Measurements from ENCODE around the gene ERBB3. TPM values are rescaled to one million over a fixed set of nuclear protein-coding genes. Genes with fewer than 3 reads are reported as not detected.
"Not testable (repeated sequence)": the region's sequence is repeated elsewhere in the genome, so short reads cannot be mapped to it uniquely, and the experiment has no call there.

ERBB3 gene
- polyA plus RNA-seq, 1 of the 3 experiments (the other 2 are of a cell fraction) = 1.4 TPM

DNA sequence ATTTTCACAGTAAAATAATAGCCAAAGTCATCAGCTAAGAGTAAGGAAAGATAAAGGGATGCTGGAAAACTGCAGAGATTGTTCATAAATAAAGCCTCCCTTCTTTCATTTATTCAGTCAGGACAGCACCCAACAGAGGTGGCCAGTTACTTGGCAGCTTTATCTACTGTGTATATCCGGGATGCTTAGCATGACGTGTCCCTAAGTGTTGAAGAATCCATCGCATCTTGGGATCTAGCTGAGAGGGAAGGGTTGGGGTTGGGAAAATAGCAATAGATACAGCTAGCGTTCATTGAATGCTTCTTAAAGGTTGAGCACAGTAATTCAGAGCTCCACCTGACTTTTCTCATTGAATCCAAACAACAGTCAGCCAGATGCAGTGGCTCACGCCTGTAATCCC, 5.6 kb upstream of the ERBB3 start (continued):
- TF ChIP-seq, protein P1, sequence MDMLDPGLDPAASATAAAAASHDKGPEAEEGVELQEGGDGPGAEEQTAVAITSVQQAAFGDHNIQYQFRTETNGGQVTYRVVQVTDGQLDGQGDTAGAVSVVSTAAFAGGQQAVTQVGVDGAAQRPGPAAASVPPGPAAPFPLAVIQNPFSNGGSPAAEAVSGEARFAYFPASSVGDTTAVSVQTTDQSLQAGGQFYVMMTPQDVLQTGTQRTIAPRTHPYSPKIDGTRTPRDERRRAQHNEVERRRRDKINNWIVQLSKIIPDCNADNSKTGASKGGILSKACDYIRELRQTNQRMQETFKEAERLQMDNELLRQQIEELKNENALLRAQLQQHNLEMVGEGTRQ (IDR thresholded peaks at IDR 0.05; ENCODE audit: borderline replicate concordance, low read depth, low read length) = no peak

DNA sequence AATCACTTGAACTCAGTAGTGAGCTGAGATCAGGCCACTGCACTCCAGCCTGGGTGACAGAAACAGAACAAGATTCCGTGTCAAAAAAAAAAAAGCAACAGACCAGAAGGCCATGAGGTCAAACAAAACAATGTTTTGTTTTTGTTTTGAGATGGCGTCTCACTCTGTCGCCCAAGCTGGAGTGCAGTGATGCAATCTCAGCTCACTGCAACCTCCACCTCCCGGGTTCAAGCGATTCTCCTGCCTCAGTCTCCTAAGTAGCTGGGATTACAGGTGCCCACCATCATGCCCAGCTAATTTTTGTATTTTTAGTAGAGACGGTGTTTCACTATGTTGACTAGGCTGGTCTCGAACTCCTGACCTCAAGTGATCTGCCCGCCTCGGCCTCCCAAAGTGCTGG, 2.0 kb upstream of the ERBB3 start:
- WGBS (ENCODE audit: low lambda C conversion rate) = 92% methylated on average over 9 of the region's 9 CpGs
- ChIA-PET POLR2A (interaction anchor here (3.2 kb wide), 1 partner anchor 26 kb away, joined by 15 read pairs; the partner anchor contains the start of gene PA2G4), CTCF (interaction anchor here (0.6 to 1.6 kb wide), 3 partner anchors 31 to 82 kb away, joined by 3 to 6 read pairs (median 4); partner anchors contain the start of gene ESYT1)
- H3K9ac ChIP-seq; H3K27ac ChIP-seq (ENCODE audit: low read depth in 2 of 2, low read length in 1 of 2); H3K4me1 ChIP-seq (ENCODE audit: control insufficient read depth in 1 of 2, insufficient read depth in 2 of 2, low read depth in 1 of 2, low read length in 1 of 2); DNase-seq; H3K36me3 ChIP-seq (replicated peaks in 1 of 2; ENCODE audit: control insufficient read depth in 1 of 2, insufficient read depth in 2 of 2, low read length in 1 of 2); H3K9me3 ChIP-seq; H3K27me3 ChIP-seq (ENCODE audit: insufficient read depth); H3K4me2 ChIP-seq; H3K4me3 ChIP-seq (ENCODE audit: low read depth in 2 of 2, low read length in 1 of 2); H3K79me2 ChIP-seq (ENCODE audit: insufficient read depth); H3K9me2 ChIP-seq; H4K20me1 ChIP-seq (ENCODE audit: insufficient read depth); H2AFZ ChIP-seq (ENCODE audit: low read depth): not testable (repeated sequence)
- peaks cover 12% of the 10 kb centered on the region for H3F3A ChIP-seq (replicated peaks; ENCODE audit: insufficient read depth)

DNA sequence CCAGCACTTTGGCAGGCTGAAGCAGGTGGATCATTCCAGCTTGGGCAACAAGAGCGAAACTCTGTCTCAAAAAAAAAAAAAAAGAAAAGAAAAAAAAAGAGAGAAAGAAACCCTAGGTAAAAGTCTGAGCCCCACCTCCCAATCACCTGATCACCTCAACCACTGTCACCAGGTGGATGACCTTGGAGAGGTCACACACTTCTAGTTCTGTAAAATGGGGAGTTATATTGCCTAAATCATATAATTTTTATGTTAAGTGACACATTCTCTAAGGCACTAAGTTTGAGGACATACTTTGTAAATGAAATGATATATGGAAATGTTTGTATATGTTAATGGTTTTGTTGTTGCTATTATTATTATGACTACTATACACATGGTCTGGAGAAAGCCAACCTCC, 1.5 kb upstream of the ERBB3 start:
- WGBS (ENCODE audit: low lambda C conversion rate) = 82% methylated on average over 1 of the region's 1 CpG
- no peak overlapping the region for H3K9ac ChIP-seq
- POLR2A ChIA-PET = interaction anchor here (3.2 kb wide), 1 partner anchor 26 kb away, joined by 15 read pairs; the partner anchor contains the start of gene PA2G4
- no peaks in the 10 kb centered on the region for H3K27me3 ChIP-seq (ENCODE audit: insufficient read depth)
- H3K27ac ChIP-seq (ENCODE audit: low read depth in 2 of 2, low read length in 1 of 2) = peak overlapping the region in 1 of 2 experiments; percentile 36; a peak in 2 of 4 replicates
- CTCF ChIA-PET = interaction anchor here (1.0 to 3.4 kb wide), 10 partner anchors 12 to 111 kb away, joined by 4 to 13 read pairs (median 8); partner anchors contain the start of genes ESYT1, SMARCC2 and ZC3H10
- no peak for DNase-seq
- peak overlapping the region; percentile 97; the same call in 1 of the 2 replicates for H3K4me2 ChIP-seq
- H3K9me2 ChIP-seq = no peaks in the 10 kb centered on the region
- no peaks in the 10 kb centered on the region for H3K36me3 ChIP-seq (replicated peaks in 1 of 2; ENCODE audit: control insufficient read depth in 1 of 2, insufficient read depth in 2 of 2, low read length in 1 of 2)
- H3K79me2 ChIP-seq (ENCODE audit: insufficient read depth) = no peaks in the 10 kb centered on the region
- H3F3A ChIP-seq (replicated peaks; ENCODE audit: insufficient read depth) = peaks cover 12% of the 10 kb centered on the region
- H3K4me3 ChIP-seq (ENCODE audit: low read depth in 2 of 2, low read length in 1 of 2) = no peak overlapping the region
- H3K9me3 ChIP-seq = no peaks in the 10 kb centered on the region
- H4K20me1 ChIP-seq (ENCODE audit: insufficient read depth) = no peaks in the 10 kb centered on the region
- H2AFZ ChIP-seq (ENCODE audit: low read depth) = peak overlapping the region; percentile 94; the same call in 1 of the 2 replicates
- H3K4me1 ChIP-seq (ENCODE audit: control insufficient read depth in 1 of 2, insufficient read depth in 2 of 2, low read depth in 1 of 2, low read length in 1 of 2) = peaks cover 0 to 6% of the 10 kb centered on the region in 2 experiments; a peak in 1 of 4 replicates
- TF ChIP-seq, protein P2, sequence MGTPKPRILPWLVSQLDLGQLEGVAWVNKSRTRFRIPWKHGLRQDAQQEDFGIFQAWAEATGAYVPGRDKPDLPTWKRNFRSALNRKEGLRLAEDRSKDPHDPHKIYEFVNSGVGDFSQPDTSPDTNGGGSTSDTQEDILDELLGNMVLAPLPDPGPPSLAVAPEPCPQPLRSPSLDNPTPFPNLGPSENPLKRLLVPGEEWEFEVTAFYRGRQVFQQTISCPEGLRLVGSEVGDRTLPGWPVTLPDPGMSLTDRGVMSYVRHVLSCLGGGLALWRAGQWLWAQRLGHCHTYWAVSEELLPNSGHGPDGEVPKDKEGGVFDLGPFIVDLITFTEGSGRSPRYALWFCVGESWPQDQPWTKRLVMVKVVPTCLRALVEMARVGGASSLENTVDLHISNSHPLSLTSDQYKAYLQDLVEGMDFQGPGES (IDR thresholded peaks at IDR 0.05; ENCODE audit: low read depth, low read length) = no peak
- TF ChIP-seq EZH2phosphoT487 (IDR thresholded peaks at IDR 0.05; ENCODE audit: borderline replicate concordance, low read depth) (no peak), POLR2AphosphoS5 (IDR thresholded peaks at IDR 0.05; ENCODE audit: low read depth, low read length) (no peak), GABPA (IDR thresholded peaks at IDR 0.05; ENCODE audit: low read depth) (no peak), SMC3 (IDR thresholded peaks at IDR 0.05; ENCODE audit: low read depth, low read length) (no peak), CHD2 (IDR thresholded peaks at IDR 0.05; ENCODE audit: low read length, partially characterized antibody) (no peak), NRF1 (IDR thresholded peaks at IDR 0.05; ENCODE audit: low read depth, low read length) (no peak), RFX5 (IDR thresholded peaks at IDR 0.05; ENCODE audit: low read length) (no peak), NFIC (IDR thresholded peaks at IDR 0.05; ENCODE audit: borderline replicate concordance) (no peak)
- TF ChIP-seq, protein P3, sequence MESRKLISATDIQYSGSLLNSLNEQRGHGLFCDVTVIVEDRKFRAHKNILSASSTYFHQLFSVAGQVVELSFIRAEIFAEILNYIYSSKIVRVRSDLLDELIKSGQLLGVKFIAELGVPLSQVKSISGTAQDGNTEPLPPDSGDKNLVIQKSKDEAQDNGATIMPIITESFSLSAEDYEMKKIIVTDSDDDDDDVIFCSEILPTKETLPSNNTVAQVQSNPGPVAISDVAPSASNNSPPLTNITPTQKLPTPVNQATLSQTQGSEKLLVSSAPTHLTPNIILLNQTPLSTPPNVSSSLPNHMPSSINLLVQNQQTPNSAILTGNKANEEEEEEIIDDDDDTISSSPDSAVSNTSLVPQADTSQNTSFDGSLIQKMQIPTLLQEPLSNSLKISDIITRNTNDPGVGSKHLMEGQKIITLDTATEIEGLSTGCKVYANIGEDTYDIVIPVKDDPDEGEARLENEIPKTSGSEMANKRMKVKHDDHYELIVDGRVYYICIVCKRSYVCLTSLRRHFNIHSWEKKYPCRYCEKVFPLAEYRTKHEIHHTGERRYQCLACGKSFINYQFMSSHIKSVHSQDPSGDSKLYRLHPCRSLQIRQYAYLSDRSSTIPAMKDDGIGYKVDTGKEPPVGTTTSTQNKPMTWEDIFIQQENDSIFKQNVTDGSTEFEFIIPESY (IDR thresholded peaks at IDR 0.05; ENCODE audit: borderline replicate concordance, low read depth) = no peak
- TF ChIP-seq, protein P4, sequence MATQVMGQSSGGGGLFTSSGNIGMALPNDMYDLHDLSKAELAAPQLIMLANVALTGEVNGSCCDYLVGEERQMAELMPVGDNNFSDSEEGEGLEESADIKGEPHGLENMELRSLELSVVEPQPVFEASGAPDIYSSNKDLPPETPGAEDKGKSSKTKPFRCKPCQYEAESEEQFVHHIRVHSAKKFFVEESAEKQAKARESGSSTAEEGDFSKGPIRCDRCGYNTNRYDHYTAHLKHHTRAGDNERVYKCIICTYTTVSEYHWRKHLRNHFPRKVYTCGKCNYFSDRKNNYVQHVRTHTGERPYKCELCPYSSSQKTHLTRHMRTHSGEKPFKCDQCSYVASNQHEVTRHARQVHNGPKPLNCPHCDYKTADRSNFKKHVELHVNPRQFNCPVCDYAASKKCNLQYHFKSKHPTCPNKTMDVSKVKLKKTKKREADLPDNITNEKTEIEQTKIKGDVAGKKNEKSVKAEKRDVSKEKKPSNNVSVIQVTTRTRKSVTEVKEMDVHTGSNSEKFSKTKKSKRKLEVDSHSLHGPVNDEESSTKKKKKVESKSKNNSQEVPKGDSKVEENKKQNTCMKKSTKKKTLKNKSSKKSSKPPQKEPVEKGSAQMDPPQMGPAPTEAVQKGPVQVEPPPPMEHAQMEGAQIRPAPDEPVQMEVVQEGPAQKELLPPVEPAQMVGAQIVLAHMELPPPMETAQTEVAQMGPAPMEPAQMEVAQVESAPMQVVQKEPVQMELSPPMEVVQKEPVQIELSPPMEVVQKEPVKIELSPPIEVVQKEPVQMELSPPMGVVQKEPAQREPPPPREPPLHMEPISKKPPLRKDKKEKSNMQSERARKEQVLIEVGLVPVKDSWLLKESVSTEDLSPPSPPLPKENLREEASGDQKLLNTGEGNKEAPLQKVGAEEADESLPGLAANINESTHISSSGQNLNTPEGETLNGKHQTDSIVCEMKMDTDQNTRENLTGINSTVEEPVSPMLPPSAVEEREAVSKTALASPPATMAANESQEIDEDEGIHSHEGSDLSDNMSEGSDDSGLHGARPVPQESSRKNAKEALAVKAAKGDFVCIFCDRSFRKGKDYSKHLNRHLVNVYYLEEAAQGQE (IDR thresholded peaks at IDR 0.05; ENCODE audit: low read depth, low read length) = no peak
- TF ChIP-seq, protein P5, sequence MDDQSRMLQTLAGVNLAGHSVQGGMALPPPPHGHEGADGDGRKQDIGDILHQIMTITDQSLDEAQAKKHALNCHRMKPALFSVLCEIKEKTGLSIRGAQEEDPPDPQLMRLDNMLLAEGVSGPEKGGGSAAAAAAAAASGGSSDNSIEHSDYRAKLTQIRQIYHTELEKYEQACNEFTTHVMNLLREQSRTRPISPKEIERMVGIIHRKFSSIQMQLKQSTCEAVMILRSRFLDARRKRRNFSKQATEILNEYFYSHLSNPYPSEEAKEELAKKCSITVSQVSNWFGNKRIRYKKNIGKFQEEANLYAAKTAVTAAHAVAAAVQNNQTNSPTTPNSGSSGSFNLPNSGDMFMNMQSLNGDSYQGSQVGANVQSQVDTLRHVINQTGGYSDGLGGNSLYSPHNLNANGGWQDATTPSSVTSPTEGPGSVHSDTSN (IDR thresholded peaks at IDR 0.05) = no peak

All from SK-N-SH (cell line).